K562 (cell line): ENCODE results near the gene PSME4. TPM values are rescaled to one million over a fixed set of nuclear protein-coding genes. Genes with fewer than 3 reads are reported as not detected.

Experiments used
- ATAC-seq: fragments of 200-7000 bp; cut with Tn5 transposase; 3 replicates; pipeline ENCODE4 v1.9.1; 2020; ENCODE audit warnings: moderate library complexity
- BruUV-seq: library from RNA; stranded (reverse); fragments of 400-500 nt; replicated peaks from 2 replicates; lab custom pipeline; 2021; lab: Mats Ljungman, UMichigan
- CTCF ChIA-PET: fragments of 300-600 bp; formaldehyde crosslinking; extraction: SDS; loops from one replicate; lab custom pipeline; 2021; ENCODE audit warnings: low intra/inter-chr PET ratio; lab: Yijun Ruan, JAX
- POLR2A ChIA-PET: fragments of 300-600, 350-650 bp; sonication (Branson Sonifier 250); formaldehyde crosslinking; extraction: SDS; loops from one replicate; lab custom pipeline; 2021; ENCODE audit warnings: antibody characterized with exemption, inconsistent platforms; lab: Yijun Ruan, JAX
- DNase-seq, 4 experiments: peaks; one replicate each; pipeline versions ENCODE4 v3.0.0 to v3.0.0-alpha.2; 2011 to 2018; ENCODE audit warnings: low spot score in 3 of 4, mixed read lengths in 3 of 4; ENCODE audit errors: extremely low read depth in 1 of 4
- FAIRE-seq: peaks from 2 replicates; lab custom pipeline; 2011; peaks lifted over from hg19 to GRCh38; lab: Jason Lieb, UNC
- H2AFZ ChIP-seq: 2 replicates; pipeline ENCODE4 v1.6.0; 2011; ENCODE audit warnings: low read depth, low read length, control low read depth, inconsistent platforms
- H3K27ac ChIP-seq: fragments of 200-600 bp; 3 replicates; pipeline ENCODE4 v1.8.0; 2011; ENCODE audit warnings: low read depth, mild to moderate bottlenecking, control low read depth, inconsistent platforms, low read length, moderate library complexity, mixed read lengths; ENCODE audit errors: extremely low read depth
- H3K27me3 ChIP-seq, 2 experiments: fragments of 300-600 bp in 1 of 2; 2 replicates in 1 of 2; 3 replicates in 1 of 2; pipeline versions ENCODE4 v1.6.0 to v1.8.0; 2011; ENCODE audit warnings: inconsistent platforms in 2 of 2, low read length in 2 of 2, mild to moderate bottlenecking in 1 of 2, mixed read lengths in 1 of 2, moderate library complexity in 1 of 2; ENCODE audit not compliant: control insufficient read depth in 2 of 2, insufficient read depth in 2 of 2
- H3K36me3 ChIP-seq: fragments of 300-600 bp; 3 replicates; pipeline ENCODE4 v1.8.0; 2011; ENCODE audit warnings: mild to moderate bottlenecking, low read length, inconsistent platforms; ENCODE audit not compliant: control insufficient read depth, insufficient read depth
- H3K4me1 ChIP-seq, 2 experiments: fragments of 200-600 bp in 1 of 2; replicated peaks in 1 of 2; 2 replicates in 1 of 2; 3 replicates in 1 of 2; pipeline versions ENCODE4 v1.5.1 to v1.8.0; 2011; ENCODE audit warnings: inconsistent platforms in 2 of 2, low read length in 2 of 2, mild to moderate bottlenecking in 1 of 2, mixed read lengths in 1 of 2, moderate library complexity in 1 of 2; ENCODE audit not compliant: control insufficient read depth in 2 of 2, insufficient read depth in 2 of 2
- H3K4me2 ChIP-seq: 2 replicates; pipeline ENCODE4 v1.6.1; 2011; ENCODE audit warnings: low read length, control low read depth, inconsistent platforms, mixed read lengths; ENCODE audit not compliant: insufficient read depth
- H3K4me3 ChIP-seq: fragments of 200-600 bp; sonication (generic), shearing (Covaris generic); 2 replicates; pipeline ENCODE4 v1.5.1; 2016; ENCODE audit warnings: control low read depth, inconsistent platforms
- H3K79me2 ChIP-seq: fragments of 200-600 bp; 3 replicates; pipeline ENCODE4 v1.8.0; 2011; ENCODE audit warnings: low read length, inconsistent platforms; ENCODE audit not compliant: control insufficient read depth, insufficient read depth
- H3K9ac ChIP-seq, 2 experiments: 2 replicates each; pipeline versions ENCODE4 v1.6.0 to v1.6.1; 2011; ENCODE audit warnings: low read depth in 2 of 2, low read length in 2 of 2, control low read depth in 1 of 2, inconsistent platforms in 1 of 2, mild to moderate bottlenecking in 1 of 2, mixed read lengths in 1 of 2; ENCODE audit not compliant: insufficient read depth in 1 of 2
- H3K9me1 ChIP-seq: one replicate; pipeline ENCODE4 v1.6.0; 2011; ENCODE audit warnings: inconsistent platforms, mild to moderate bottlenecking, low read length, moderate library complexity; ENCODE audit not compliant: control insufficient read depth, insufficient read depth
- H3K9me3 ChIP-seq: replicated peaks from 2 replicates; pipeline ENCODE4 v1.5.1; 2011; ENCODE audit warnings: low read depth, low read length, inconsistent platforms; ENCODE audit not compliant: control insufficient read depth, insufficient read depth
- H4K20me1 ChIP-seq: replicated peaks from 2 replicates; pipeline ENCODE4 v1.6.1; 2011; ENCODE audit warnings: low read length, inconsistent platforms, mixed read lengths; ENCODE audit not compliant: control insufficient read depth, insufficient read depth
- CTCF ChIP-seq, 3 experiments: IDR thresholded peaks in 2 of 3; conservative IDR thresholded peaks in 1 of 3; 2 replicates each; pipeline ENCODE4 v1.5.1; 2011 to 2012; ENCODE audit warnings: low read length in 3 of 3, mild to moderate bottlenecking in 3 of 3, control low read depth in 2 of 3, improper control_type of control experiment in 1 of 3, inconsistent platforms in 1 of 3, low read depth in 1 of 3, mixed read lengths in 1 of 3, moderate library complexity in 1 of 3; ENCODE audit not compliant: insufficient read depth in 2 of 3
- DACH1 ChIP-seq: fragments of 450-650 bp; IDR thresholded peaks from 2 replicates; pipeline ENCODE4 v1.6.1; 2018; ENCODE audit not compliant: partially characterized antibody
- DDX20 ChIP-seq: fragments of 450-650 bp; IDR thresholded peaks from 2 replicates; pipeline ENCODE4 v1.6.1; 2016; ENCODE audit warnings: missing genetic modification characterization, low read depth, mild to moderate bottlenecking, missing compliant biosample characterization, moderate library complexity
- ELK1 ChIP-seq: sonication (generic); formaldehyde crosslinking; IDR thresholded peaks from 2 replicates; pipeline ENCODE4 v1.8.1; 2022; ENCODE audit warnings: missing genetic modification reagents
- L3MBTL2 ChIP-seq: fragments of 450-650 bp; IDR thresholded peaks from 2 replicates; pipeline ENCODE4 v1.6.1; 2016; ENCODE audit warnings: mild to moderate bottlenecking, moderate library complexity
- SNRNP70 ChIP-seq: fragments of 200-400 bp; formaldehyde crosslinking; optimal IDR thresholded peaks from 2 replicates; pipeline ENCODE3; 2017; ENCODE audit warnings: low read depth, low read length
- SOX6 ChIP-seq: fragments of 450-650 bp; IDR thresholded peaks from 2 replicates; pipeline ENCODE4 v1.6.1; 2014; ENCODE audit warnings: mild to moderate bottlenecking
- SP1 ChIP-seq: sonication (generic); formaldehyde crosslinking; IDR thresholded peaks from 2 replicates; pipeline ENCODE4 v1.8.1; 2022; ENCODE audit warnings: mild to moderate bottlenecking, missing genetic modification reagents
- WGBS: fragments of 100-300 bp; shearing (Covaris generic); methylation state at CpG from one replicate; pipeline ENCODE4 v1.1.6; 2016; ENCODE audit warnings: low coverage, mixed read lengths; ENCODE audit not compliant: insufficient coverage; ENCODE audit errors: missing lambda C conversion rate; 5-methylcytosine and 5-hydroxymethylcytosine counted together
- in situ Hi-C: fragments of 300-500 bp; cut with MboI; formaldehyde crosslinking; loops from 4 replicates; pipeline ENCODE4 v1.15.0; 2018; ENCODE audit warnings: inconsistent platforms, mixed read lengths
- intact Hi-C: fragments of 100-400 bp; cut with micrococcal nuclease; formaldehyde crosslinking; loops from 2 replicates; pipeline ENCODE4 v1.14.2; 2022
- polyA plus RNA-seq, 8 experiments: library from polyadenylated mRNA; depleted of rRNA in 4 of 8; stranded (reverse) in 5 of 8; unstranded in 3 of 8; fragments of >200 nt; fragmentation: Nextera tagmentation in 2 of 8; fragmentation: Illumina TruSeq in 1 of 8; extraction: Ambion mirVana in 2 of 8; extraction: Trizol in 1 of 8; gene quantifications; 2 replicates each; pipeline versions ENCODE4 v1.2.1 to v1.2.3, GENCODE V29; 2011 to 2014; ENCODE audit warnings: inconsistent platforms in 1 of 8, missing spikeins in 1 of 8
- total RNA-seq, 7 experiments: library from RNA; depleted of rRNA in 6 of 7; stranded (reverse); fragments of >200 nt in 6 of 7; fragmentation: Illumina TruSeq in 2 of 7; extraction: Trizol in 2 of 7; gene quantifications; 2 replicates each; pipeline versions ENCODE4 v1.2.1 to v1.2.3, GENCODE V29; 2011 to 2021; ENCODE audit warnings: low replicate concordance in 1 of 7
- TF ChIP-seq, protein P1 (sequence below): fragments of 450-650 bp; IDR thresholded peaks from 2 replicates; pipeline ENCODE4 v1.6.1; 2016; ENCODE audit warnings: borderline replicate concordance

PSME4 gene
- total and polyA plus RNA-seq, 9 of the 15 experiments (the other 6 are each of a cell fraction or from before 2014, with no cell fraction given) = 24.3 to 77.8 (median 40.5) TPM

GRCh38 chr2:53828331-53828730 lies 142.5 kb downstream of the PSME4 start:
- no peaks in the 10 kb centered on the region for H3K27me3 ChIP-seq
- no TSS peak for BruUV-seq
- ATAC-seq (no peak), DNase-seq (no peak), FAIRE-seq (no peak)
- no peak overlapping the region for H3K4me2 ChIP-seq
- no peaks in the 10 kb centered on the region for H4K20me1 ChIP-seq
- no peaks in the 10 kb centered on the region for H3K9me1 ChIP-seq
- H3K79me2 ChIP-seq = no peaks in the 10 kb centered on the region
- ChIA-PET POLR2A (no interaction called here), CTCF (no interaction called here)
- no peaks in the 10 kb centered on the region for H3K9me3 ChIP-seq
- no peaks in the 10 kb centered on the region for H3K4me1 ChIP-seq
- intact Hi-C loops (loop anchor here (10.0 kb wide), 2 partner anchors 234 to 404 kb away; no protein-coding TSS in a partner anchor), in situ Hi-C loops (no loop called here)
- WGBS = 22% methylated on average over 4 of the region's 4 CpGs
- no peak overlapping the region for H2AFZ ChIP-seq
- H3K36me3 ChIP-seq = no peaks in the 10 kb centered on the region
- H3K27ac ChIP-seq = no peak overlapping the region
- no peak overlapping the region for H3K4me3 ChIP-seq
- no peak overlapping the region for H3K9ac ChIP-seq
- TF ChIP-seq CTCF (IDR thresholded peaks at IDR 0.05 in 2 of 3, conservative IDR thresholded peaks at IDR 0.05 in 1 of 3; ENCODE audit: insufficient read depth in 2 of 3, low read depth in 1 of 3, low read length in 3 of 3) (no peak), SP1 (no peak), SNRNP70 (no peak), DACH1 (no peak), L3MBTL2 (no peak), DDX20 (tag) (no peak), ELK1 (CRISPR knock-in tag) (no peak), SOX6 (no peak)
- TF ChIP-seq, protein P1, sequence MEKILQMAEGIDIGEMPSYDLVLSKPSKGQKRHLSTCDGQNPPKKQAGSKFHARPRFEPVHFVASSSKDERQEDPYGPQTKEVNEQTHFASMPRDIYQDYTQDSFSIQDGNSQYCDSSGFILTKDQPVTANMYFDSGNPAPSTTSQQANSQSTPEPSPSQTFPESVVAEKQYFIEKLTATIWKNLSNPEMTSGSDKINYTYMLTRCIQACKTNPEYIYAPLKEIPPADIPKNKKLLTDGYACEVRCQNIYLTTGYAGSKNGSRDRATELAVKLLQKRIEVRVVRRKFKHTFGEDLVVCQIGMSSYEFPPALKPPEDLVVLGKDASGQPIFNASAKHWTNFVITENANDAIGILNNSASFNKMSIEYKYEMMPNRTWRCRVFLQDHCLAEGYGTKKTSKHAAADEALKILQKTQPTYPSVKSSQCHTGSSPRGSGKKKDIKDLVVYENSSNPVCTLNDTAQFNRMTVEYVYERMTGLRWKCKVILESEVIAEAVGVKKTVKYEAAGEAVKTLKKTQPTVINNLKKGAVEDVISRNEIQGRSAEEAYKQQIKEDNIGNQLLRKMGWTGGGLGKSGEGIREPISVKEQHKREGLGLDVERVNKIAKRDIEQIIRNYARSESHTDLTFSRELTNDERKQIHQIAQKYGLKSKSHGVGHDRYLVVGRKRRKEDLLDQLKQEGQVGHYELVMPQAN = no peak
